ENCODE measurements around the gene ZNF136.

- TF ChIP-seq ATF3 (IDR thresholded peaks at IDR 0.05) (no peak), ATF3 (CRISPR knock-in tag; conservative IDR thresholded peaks at IDR 0.05) (no peak), ZNF707 (CRISPR knock-in tag; conservative IDR thresholded peaks at IDR 0.05) (no peak), CTCF (IDR thresholded peaks at IDR 0.05 in 2 of 3, conservative IDR thresholded peaks at IDR 0.05 in 1 of 3; ENCODE audit: insufficient read depth in 2 of 3, low read depth in 1 of 3, low read length in 3 of 3) (no peak)
Observed at GRCh38 chr19:12208221-12208620, 45.3 kb downstream of the ZNF136 start.

Data from K562 (cell line).